HFFc6 (cell line): Measurements from ENCODE around the gene TBCK. TPM values are rescaled to one million over a fixed set of nuclear protein-coding genes. Genes with fewer than 3 reads are reported as not detected.

Experiments used
- DNase-seq: peaks from one replicate; pipeline ENCODE4 v3.0.0-alpha.2; 2018
- H3K27ac Mint-ChIP-seq: 2 replicates; pipeline ENCODE4 v1.8.0; 2020; ENCODE audit warnings: mild to moderate bottlenecking, mixed read lengths
- H3K27me3 Mint-ChIP-seq: 2 replicates; pipeline ENCODE4 v1.8.0; 2021; ENCODE audit warnings: mild to moderate bottlenecking, moderate library complexity, mixed read lengths; ENCODE audit not compliant: insufficient read depth
- H3K36me3 Mint-ChIP-seq: 2 replicates; pipeline ENCODE4 v1.8.0; 2021; ENCODE audit warnings: low read depth, mixed read lengths
- H3K4me1 Mint-ChIP-seq: 2 replicates; pipeline ENCODE4 v1.8.0; 2020; ENCODE audit warnings: low read depth, mixed read lengths
- H3K4me3 Mint-ChIP-seq: 2 replicates; pipeline ENCODE4 v1.8.0; 2020; ENCODE audit warnings: mild to moderate bottlenecking, moderate library complexity, mixed read lengths
- H3K9me3 Mint-ChIP-seq: 2 replicates; pipeline ENCODE4 v1.8.0; 2020; ENCODE audit warnings: mild to moderate bottlenecking, mixed read lengths
- total RNA-seq, 6 experiments: library from RNA; stranded (reverse); fragmentation: NEBNext Ultra II Directional; extraction: Animal tissue kit (Norgen Biotek cat#: 25700); gene quantifications; 2 replicates in 1 of 6; 3 replicates in 5 of 6; pipeline ENCODE4 v1.2.3, GENCODE V29; 2021
- TF ChIP-seq, protein P1 (sequence below): fragments of 200-600 bp; sonication (generic); IDR thresholded peaks from 2 replicates; pipeline ENCODE4 v1.5.0; 2021; ENCODE audit warnings: antibody characterized with exemption, mild to moderate bottlenecking

Gene TBCK
- total RNA-seq, 6 experiments from 2014 or later, result 21.4 to 37.0 (median 27.1) TPM

GRCh38 chr4:106062452-106062875, 253.5 kb downstream of the TBCK start:
- no peaks in the 10 kb centered on the region for H3K9me3 Mint-ChIP-seq
- peaks cover 24% of the 10 kb centered on the region for H3K4me1 Mint-ChIP-seq
- no peak overlapping the region for H3K4me3 Mint-ChIP-seq
- TF ChIP-seq, protein P1, sequence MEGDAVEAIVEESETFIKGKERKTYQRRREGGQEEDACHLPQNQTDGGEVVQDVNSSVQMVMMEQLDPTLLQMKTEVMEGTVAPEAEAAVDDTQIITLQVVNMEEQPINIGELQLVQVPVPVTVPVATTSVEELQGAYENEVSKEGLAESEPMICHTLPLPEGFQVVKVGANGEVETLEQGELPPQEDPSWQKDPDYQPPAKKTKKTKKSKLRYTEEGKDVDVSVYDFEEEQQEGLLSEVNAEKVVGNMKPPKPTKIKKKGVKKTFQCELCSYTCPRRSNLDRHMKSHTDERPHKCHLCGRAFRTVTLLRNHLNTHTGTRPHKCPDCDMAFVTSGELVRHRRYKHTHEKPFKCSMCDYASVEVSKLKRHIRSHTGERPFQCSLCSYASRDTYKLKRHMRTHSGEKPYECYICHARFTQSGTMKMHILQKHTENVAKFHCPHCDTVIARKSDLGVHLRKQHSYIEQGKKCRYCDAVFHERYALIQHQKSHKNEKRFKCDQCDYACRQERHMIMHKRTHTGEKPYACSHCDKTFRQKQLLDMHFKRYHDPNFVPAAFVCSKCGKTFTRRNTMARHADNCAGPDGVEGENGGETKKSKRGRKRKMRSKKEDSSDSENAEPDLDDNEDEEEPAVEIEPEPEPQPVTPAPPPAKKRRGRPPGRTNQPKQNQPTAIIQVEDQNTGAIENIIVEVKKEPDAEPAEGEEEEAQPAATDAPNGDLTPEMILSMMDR, result no peak
- H3K27ac Mint-ChIP-seq, result peak overlapping the region; percentile 28; the same call in 1 of the 2 replicates
- DNase-seq, result peak; percentile 32
- no peaks in the 10 kb centered on the region for H3K36me3 Mint-ChIP-seq
- 0 out of 2 replicates have a peak, but pooled peaks cover 1% of the 10 kb centered on the region for H3K27me3 Mint-ChIP-seq

GRCh38 chr4:106058921-106059320, 257.1 kb downstream of the TBCK start:
- no peaks in the 10 kb centered on the region for H3K36me3 Mint-ChIP-seq

GRCh38 chr4:106056914-106057313, 259.1 kb downstream of the TBCK start:
- TF ChIP-seq, protein P1, result no peak
- Mint-ChIP-seq H3K4me3 (no peak overlapping the region), H3K27me3 (0 out of 2 replicates have a peak, but pooled peaks cover 1% of the 10 kb centered on the region), H3K4me1 (peaks cover 7% of the 10 kb centered on the region; the same call in 1 of the 2 replicates), H3K36me3 (no peaks in the 10 kb centered on the region), H3K27ac (no peak overlapping the region), H3K9me3 (no peaks in the 10 kb centered on the region)
- no peak for DNase-seq

More at GRCh38 chr4:106058921-106059320, 257.1 kb downstream of the TBCK start:
- Mint-ChIP-seq H3K27me3 (0 out of 2 replicates have a peak, but pooled peaks cover 1% of the 10 kb centered on the region), H3K27ac (no peak overlapping the region), H3K4me1 (peaks cover 24% of the 10 kb centered on the region), H3K4me3 (no peak overlapping the region), H3K9me3 (no peaks in the 10 kb centered on the region)
- DNase-seq, result no peak
- TF ChIP-seq, protein P1, result no peak

GRCh38 chr4:106051514-106051913, 264.5 kb downstream of the TBCK start:
- H3K9me3 Mint-ChIP-seq, result no peaks in the 10 kb centered on the region

DNA sequence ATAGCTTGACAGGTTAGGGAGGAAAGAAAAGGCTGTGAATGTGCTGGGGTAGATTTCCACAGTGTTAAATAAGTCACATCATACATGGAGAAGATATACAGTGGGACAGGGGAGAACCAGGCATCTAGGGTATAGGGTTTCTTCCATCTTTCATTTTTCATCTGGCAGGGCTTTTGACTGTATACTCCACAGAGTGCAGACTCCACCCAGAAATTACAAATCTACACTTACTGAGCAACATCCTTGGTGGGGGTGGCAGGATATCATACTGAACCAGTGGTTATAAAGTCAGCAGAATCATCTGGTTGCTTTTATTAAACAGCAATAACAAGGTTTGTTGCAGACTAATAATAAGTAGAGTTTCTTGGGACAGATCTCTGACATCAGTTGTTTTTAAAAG, 266.5 kb downstream of the TBCK start:
- no peak overlapping the region for H3K27ac Mint-ChIP-seq
- H3K4me1 Mint-ChIP-seq, result peaks cover 11% of the 10 kb centered on the region; the same call in 1 of the 2 replicates

More at GRCh38 chr4:106051514-106051913, 264.5 kb downstream of the TBCK start:
- no peak for DNase-seq
- Mint-ChIP-seq H3K27ac (no peak overlapping the region), H3K36me3 (no peaks in the 10 kb centered on the region), H3K4me1 (peaks cover 11% of the 10 kb centered on the region; the same call in 1 of the 2 replicates), H3K4me3 (no peak overlapping the region), H3K27me3 (no peaks in the 10 kb centered on the region)
- TF ChIP-seq, protein P1, result no peak

More for the DNA sequence above, 266.5 kb downstream of the TBCK start:
- no peaks in the 10 kb centered on the region for H3K27me3 Mint-ChIP-seq
- H3K36me3 Mint-ChIP-seq, result peaks cover 4% of the 10 kb centered on the region; the same call in 1 of the 2 replicates
- TF ChIP-seq, protein P1, result no peak
- no peak for DNase-seq
- H3K4me3 Mint-ChIP-seq, result no peak overlapping the region
- H3K9me3 Mint-ChIP-seq, result no peaks in the 10 kb centered on the region
